OCI-LY7 (cell line): ENCODE data around the gene GRAMD2B. TPM values are rescaled to one million over a fixed set of nuclear protein-coding genes. Genes with fewer than 3 reads are reported as not detected.

Experiments used
- BruUV-seq: library from RNA; stranded (reverse); fragments of 400-500 nt; replicated peaks from 2 replicates; lab custom pipeline; 2021; lab: Mats Ljungman, UMichigan
- CTCF ChIA-PET: fragments of 300-600 bp; sonication (Branson Sonifier 250); formaldehyde crosslinking; loops from one replicate; lab custom pipeline; 2022; ENCODE audit warnings: antibody characterized with exemption; ENCODE audit not compliant: unreplicated experiment; lab: Charles Lee
- POLR2A ChIA-PET: fragments of 300-600 bp; sonication (Branson Sonifier 250); formaldehyde crosslinking; loops from one replicate; lab custom pipeline; 2022; ENCODE audit warnings: antibody characterized with exemption; lab: Charles Lee
- DNase-seq: peaks from one replicate; pipeline ENCODE4 v3.0.0-alpha.2; 2015; ENCODE audit warnings: low spot score
- H2AFZ ChIP-seq: fragments of 200-600 bp; sonication (generic), shearing (Covaris generic); 2 replicates; pipeline ENCODE4 v1.6.1; 2014; ENCODE audit warnings: mild to moderate bottlenecking, antibody characterized with exemption, low read length, moderate library complexity
- H3K27ac ChIP-seq: fragments of 200-600 bp; sonication (generic); 2 replicates; pipeline ENCODE4 v1.5.1; 2014; ENCODE audit warnings: mixed run types, low read depth, mild to moderate bottlenecking, moderate library complexity, low read length, inconsistent platforms; ENCODE audit not compliant: poor library complexity, severe bottlenecking
- H3K36me3 ChIP-seq: fragments of 200-600 bp; sonication (generic); 2 replicates; pipeline ENCODE4 v1.6.1; 2014; ENCODE audit warnings: mild to moderate bottlenecking, antibody characterized with exemption, low read length, moderate library complexity, mixed read lengths; ENCODE audit not compliant: insufficient read depth
- H3K4me1 ChIP-seq: fragments of 200-600 bp; sonication (generic); 2 replicates; pipeline ENCODE4 v1.5.1; 2014; ENCODE audit warnings: mild to moderate bottlenecking, low read length; ENCODE audit not compliant: insufficient read depth, poor library complexity, severe bottlenecking
- H3K4me2 ChIP-seq: fragments of 200-600 bp; sonication (generic); 2 replicates; pipeline ENCODE4 v1.6.1; 2014; ENCODE audit warnings: mild to moderate bottlenecking, low read length
- H3K4me3 ChIP-seq: fragments of 200-600 bp; sonication (generic); 2 replicates; pipeline ENCODE4 v1.5.1; 2014; ENCODE audit warnings: mild to moderate bottlenecking, low read depth, low read length; ENCODE audit not compliant: poor library complexity, severe bottlenecking
- H3K79me2 ChIP-seq: fragments of 200-600 bp; sonication (generic); 2 replicates; pipeline ENCODE4 v1.6.1; 2016; ENCODE audit warnings: low read depth, mild to moderate bottlenecking, low read length, moderate library complexity, mixed read lengths; ENCODE audit not compliant: insufficient read depth
- H3K9me2 ChIP-seq: fragments of 200-600 bp; sonication (generic); 2 replicates; pipeline ENCODE4 v1.6.1; 2016; ENCODE audit warnings: mild to moderate bottlenecking, low read length, mixed read lengths; ENCODE audit not compliant: insufficient read depth
- H3K9me3 ChIP-seq: fragments of 200-600 bp; sonication (generic); 2 replicates; pipeline ENCODE4 v1.6.1; 2014; ENCODE audit warnings: mild to moderate bottlenecking, mixed run types, low read length, mixed read lengths
- H4K20me1 ChIP-seq: fragments of 200-600 bp; sonication (generic); 2 replicates; pipeline ENCODE4 v1.6.1; 2014; ENCODE audit warnings: mild to moderate bottlenecking, antibody characterized with exemption, low read length, moderate library complexity, mixed read lengths; ENCODE audit not compliant: insufficient read depth
- EZH2phosphoT487 ChIP-seq: fragments of 200-600 bp; sonication (generic); IDR thresholded peaks from 2 replicates; pipeline ENCODE4 v1.6.1; 2018; ENCODE audit warnings: low read depth, borderline replicate concordance, mild to moderate bottlenecking, mixed run types, antibody characterized with exemption, low read length, moderate library complexity, mixed read lengths
- intact Hi-C: fragments of 100-400 bp; cut with micrococcal nuclease; formaldehyde crosslinking; loops from one replicate; pipeline ENCODE4 v1.10.0; 2022; ENCODE audit not compliant: unreplicated experiment
- total RNA-seq, 2 experiments: library from RNA; depleted of rRNA in 1 of 2; stranded (reverse); fragments of >200 nt in 1 of 2; shearing (Covaris generic) in 1 of 2; gene quantifications; 2 replicates each; pipeline ENCODE4 v1.2.3, GENCODE V29; 2014 to 2022
- TF ChIP-seq, protein P1 (sequence below): fragments of 200-600 bp; sonication (generic); conservative IDR thresholded peaks from 2 replicates; pipeline ENCODE4 v1.5.1; 2014; ENCODE audit warnings: mild to moderate bottlenecking, antibody characterized with exemption, low read length, moderate library complexity, mixed read lengths

GRAMD2B gene
- total RNA-seq, 2 experiments from 2014 or later, result not detected

DNA sequence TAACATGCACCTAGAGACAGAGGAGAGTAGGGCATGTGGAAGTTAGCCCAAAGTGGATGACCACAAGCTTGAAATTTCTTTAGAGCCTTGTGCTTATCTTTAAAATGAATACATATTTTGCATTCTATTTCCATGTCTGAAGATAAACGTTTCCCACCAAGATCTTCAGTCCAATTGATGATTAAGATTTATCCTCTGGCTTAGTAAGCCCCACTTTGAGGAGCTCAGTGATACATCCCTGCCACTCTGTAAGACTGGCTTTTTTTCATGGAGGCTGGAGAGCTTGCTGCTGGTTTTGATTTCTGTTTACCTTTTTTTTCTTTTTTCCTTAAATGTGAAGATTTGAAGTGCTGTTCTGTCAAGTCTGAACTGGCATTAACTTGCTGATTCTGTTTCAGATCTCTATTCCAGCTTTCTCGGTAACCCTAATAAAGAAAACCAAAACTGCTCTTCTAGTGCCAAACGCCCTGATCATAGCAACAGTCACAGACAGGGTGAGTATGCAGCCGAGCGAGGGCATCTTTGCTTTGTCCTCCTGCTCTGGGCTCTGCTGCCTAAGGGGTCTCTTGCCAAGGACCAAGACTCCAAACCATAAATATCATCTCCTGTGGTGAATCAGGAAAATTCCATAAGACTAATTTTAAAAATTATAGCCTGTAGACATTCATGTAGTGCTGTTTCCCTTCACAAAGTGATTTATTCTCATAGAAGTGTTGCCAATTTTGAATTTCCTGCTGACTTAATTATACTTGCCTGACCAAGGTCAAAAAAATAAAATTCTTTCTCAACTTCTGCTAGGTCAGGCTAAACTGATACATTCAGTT, 54.3 kb downstream of the GRAMD2B start:
- no TSS peak for BruUV-seq
- Histone ChIP-seq H3K9me2 (no peaks in the 10 kb centered on the region), H2AFZ (no peak overlapping the region), H3K4me1 (no peaks in the 10 kb centered on the region), H3K4me3 (no peak overlapping the region), H4K20me1 (no peaks in the 10 kb centered on the region), H3K4me2 (no peak overlapping the region), H3K79me2 (no peaks in the 10 kb centered on the region), H3K9me3 (no peaks in the 10 kb centered on the region), H3K27ac (no peak overlapping the region), H3K36me3 (no peaks in the 10 kb centered on the region)
- CTCF ChIA-PET, result no interaction called here
- TF ChIP-seq, protein P1, sequence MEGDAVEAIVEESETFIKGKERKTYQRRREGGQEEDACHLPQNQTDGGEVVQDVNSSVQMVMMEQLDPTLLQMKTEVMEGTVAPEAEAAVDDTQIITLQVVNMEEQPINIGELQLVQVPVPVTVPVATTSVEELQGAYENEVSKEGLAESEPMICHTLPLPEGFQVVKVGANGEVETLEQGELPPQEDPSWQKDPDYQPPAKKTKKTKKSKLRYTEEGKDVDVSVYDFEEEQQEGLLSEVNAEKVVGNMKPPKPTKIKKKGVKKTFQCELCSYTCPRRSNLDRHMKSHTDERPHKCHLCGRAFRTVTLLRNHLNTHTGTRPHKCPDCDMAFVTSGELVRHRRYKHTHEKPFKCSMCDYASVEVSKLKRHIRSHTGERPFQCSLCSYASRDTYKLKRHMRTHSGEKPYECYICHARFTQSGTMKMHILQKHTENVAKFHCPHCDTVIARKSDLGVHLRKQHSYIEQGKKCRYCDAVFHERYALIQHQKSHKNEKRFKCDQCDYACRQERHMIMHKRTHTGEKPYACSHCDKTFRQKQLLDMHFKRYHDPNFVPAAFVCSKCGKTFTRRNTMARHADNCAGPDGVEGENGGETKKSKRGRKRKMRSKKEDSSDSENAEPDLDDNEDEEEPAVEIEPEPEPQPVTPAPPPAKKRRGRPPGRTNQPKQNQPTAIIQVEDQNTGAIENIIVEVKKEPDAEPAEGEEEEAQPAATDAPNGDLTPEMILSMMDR, result no peak
- TF ChIP-seq EZH2phosphoT487, result no peak
- DNase-seq, result no peak
- POLR2A ChIA-PET, result interaction anchor here (0.9 to 1.1 kb wide), 2 partner anchors 9 to 27 kb away, joined by 3 read pairs; no protein-coding TSS in a partner anchor
- intact Hi-C loops, result no loop called here

DNA sequence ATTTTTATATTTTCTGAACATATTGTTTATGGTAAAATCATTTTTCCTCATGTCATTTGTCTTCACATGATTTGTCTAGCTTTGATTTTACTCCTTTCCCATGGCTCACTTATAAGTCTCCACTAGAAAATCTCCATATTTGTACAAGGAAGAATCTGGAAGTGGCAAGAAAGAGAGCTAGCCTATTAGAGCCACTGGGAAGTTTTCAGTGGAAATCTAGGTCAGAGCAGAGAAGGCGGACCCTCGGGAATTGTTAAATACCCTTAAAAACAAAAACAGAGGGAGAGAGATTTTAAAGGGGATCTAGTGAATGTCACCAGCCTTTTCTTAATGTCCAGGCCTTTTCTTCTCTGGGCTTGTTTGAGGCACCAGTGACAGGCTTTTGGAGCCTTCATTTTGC, 56.6 kb downstream of the GRAMD2B start:
- H3K4me3 ChIP-seq, result no peak overlapping the region
- no peaks in the 10 kb centered on the region for H3K4me1 ChIP-seq
- no peak overlapping the region for H3K27ac ChIP-seq
- no peak overlapping the region for H3K4me2 ChIP-seq
- H3K79me2 ChIP-seq, result no peaks in the 10 kb centered on the region
- H3K36me3 ChIP-seq, result no peaks in the 10 kb centered on the region
- no peak for TF ChIP-seq EZH2phosphoT487
- TF ChIP-seq, protein P1, result no peak
- H3K9me2 ChIP-seq, result no peaks in the 10 kb centered on the region
- H2AFZ ChIP-seq, result no peak overlapping the region
- H3K9me3 ChIP-seq, result no peaks in the 10 kb centered on the region
- no peaks in the 10 kb centered on the region for H4K20me1 ChIP-seq
- intact Hi-C loops, result no loop called here
- CTCF ChIA-PET, result no interaction called here
- DNase-seq, result no peak
- POLR2A ChIA-PET, result no interaction called here
- BruUV-seq, result no TSS peak

DNA sequence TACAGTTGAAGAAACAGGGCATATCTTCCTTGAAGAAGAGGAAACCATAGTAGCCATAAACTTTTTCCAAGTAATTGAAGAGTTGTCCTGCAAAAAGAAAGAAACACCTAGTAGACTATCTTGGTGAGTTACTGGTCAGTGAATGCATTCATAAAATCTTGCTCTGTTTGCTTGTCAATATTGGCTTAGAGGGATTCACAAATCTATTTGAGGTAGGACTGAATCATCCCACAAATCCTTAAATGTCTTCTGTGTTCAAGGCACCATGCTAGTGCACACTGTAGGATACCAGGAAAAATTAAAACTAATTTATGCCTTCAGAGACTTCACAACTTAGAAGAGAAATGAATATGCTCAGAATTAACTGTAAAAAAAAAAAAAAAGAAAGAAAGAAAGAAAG, 57.6 kb downstream of the GRAMD2B start:
- DNase-seq, result no peak
- no peak overlapping the region for H3K27ac ChIP-seq
- ChIA-PET POLR2A (interaction anchor here (0.6 to 0.7 kb wide), 4 partner anchors 20 to 502 kb away, joined by 3 to 6 read pairs (median 4); no protein-coding TSS in a partner anchor), CTCF (no interaction called here)
- TF ChIP-seq, protein P1, result no peak
- no peak for TF ChIP-seq EZH2phosphoT487
- H3K4me2 ChIP-seq, result no peak overlapping the region
- no peak overlapping the region for H3K4me3 ChIP-seq
- no peaks in the 10 kb centered on the region for H4K20me1 ChIP-seq
- no peaks in the 10 kb centered on the region for H3K79me2 ChIP-seq
- no TSS peak for BruUV-seq
- H3K9me3 ChIP-seq, result no peaks in the 10 kb centered on the region
- no peaks in the 10 kb centered on the region for H3K36me3 ChIP-seq
- no peak overlapping the region for H2AFZ ChIP-seq
- no peaks in the 10 kb centered on the region for H3K9me2 ChIP-seq
- intact Hi-C loops, result no loop called here
- H3K4me1 ChIP-seq, result no peaks in the 10 kb centered on the region
